Caco-2 (cell line): ENCODE measurements around the gene SMIM29. TPM values are rescaled to one million over a fixed set of nuclear protein-coding genes. Genes with fewer than 3 reads are reported as not detected.
A peak's percentile ranks its signal among the peaks of the same experiment; 100 is the strongest.

Experiments used
- BruUV-seq: library from RNA; stranded (reverse); fragments of 400-500 nt; replicated peaks from 2 replicates; lab custom pipeline; 2021; lab: Mats Ljungman, UMichigan
- CTCF ChIA-PET: fragments of 300-600 bp; sonication (Branson Sonifier 250); formaldehyde crosslinking; loops from one replicate; lab custom pipeline; 2022; ENCODE audit warnings: antibody characterized with exemption; lab: Charles Lee
- POLR2A ChIA-PET: fragments of 300-600 bp; sonication (Branson Sonifier 250); formaldehyde crosslinking; loops from one replicate; lab custom pipeline; 2022; ENCODE audit warnings: antibody characterized with exemption; lab: Charles Lee
- DNase-seq, 2 experiments: peaks; one replicate each; pipeline versions ENCODE4 v3.0.0 to v3.0.0-alpha.2; 2020 to 2022
- H3K27me3 ChIP-seq: replicated peaks from 2 replicates; pipeline ENCODE4 v1.6.0; 2011; ENCODE audit warnings: low read length; ENCODE audit not compliant: control insufficient read depth, insufficient read depth
- H3K36me3 ChIP-seq: 2 replicates; pipeline ENCODE4 v1.5.1; 2011; ENCODE audit warnings: low read length; ENCODE audit not compliant: control insufficient read depth, insufficient read depth
- H3K4me1 ChIP-seq: fragments of 250-450 bp; sonication (Bioruptor Pico); 2 replicates; pipeline ENCODE4 v1.5.1; 2020; ENCODE audit warnings: mild to moderate bottlenecking
- H3K4me3 ChIP-seq: 2 replicates; pipeline ENCODE4 v1.5.1; 2011; ENCODE audit warnings: low read depth, mild to moderate bottlenecking, control low read depth, low read length
- H3K9me3 ChIP-seq: fragments of 250-450 bp; sonication (Bioruptor Pico); 2 replicates; pipeline ENCODE4 v1.5.1; 2020; ENCODE audit warnings: mild to moderate bottlenecking, moderate library complexity
- H3K27ac Mint-ChIP-seq: one replicate; pipeline ENCODE4 v1.8.0; 2022; ENCODE audit warnings: mixed read lengths; ENCODE audit not compliant: unreplicated experiment
- H3K27me3 Mint-ChIP-seq: one replicate; pipeline ENCODE4 v1.8.0; 2022; ENCODE audit warnings: mixed read lengths; ENCODE audit not compliant: insufficient read depth, unreplicated experiment
- H3K36me3 Mint-ChIP-seq: one replicate; pipeline ENCODE4 v1.8.0; 2022; ENCODE audit warnings: mild to moderate bottlenecking, mixed read lengths; ENCODE audit not compliant: insufficient read depth, unreplicated experiment
- H3K4me1 Mint-ChIP-seq: one replicate; pipeline ENCODE4 v1.8.0; 2022; ENCODE audit warnings: low read depth, mixed read lengths; ENCODE audit not compliant: unreplicated experiment
- H3K4me3 Mint-ChIP-seq: one replicate; pipeline ENCODE4 v1.8.0; 2022; ENCODE audit warnings: mild to moderate bottlenecking, moderate library complexity, mixed read lengths; ENCODE audit not compliant: unreplicated experiment
- H3K9me3 Mint-ChIP-seq: one replicate; pipeline ENCODE4 v1.8.0; 2022; ENCODE audit warnings: mixed read lengths; ENCODE audit not compliant: unreplicated experiment
- CTCF ChIP-seq, 2 experiments: fragments of 200-600 bp in 1 of 2; IDR thresholded peaks; 1 replicate in 1 of 2; 2 replicates in 1 of 2; pipeline versions ENCODE4 v1.5.1 to v1.8.0; 2011 to 2022; ENCODE audit warnings: antibody characterized with exemption in 1 of 2, control low read depth in 1 of 2, inconsistent platforms in 1 of 2, low read depth in 1 of 2, low read length in 1 of 2, mild to moderate bottlenecking in 1 of 2, moderate library complexity in 1 of 2; ENCODE audit not compliant: insufficient read depth in 1 of 2, severe bottlenecking in 1 of 2, unreplicated experiment in 1 of 2
- intact Hi-C: fragments of 100-400 bp; cut with micrococcal nuclease; formaldehyde crosslinking; loops from one replicate; pipeline ENCODE4 v1.10.0; 2022; ENCODE audit not compliant: unreplicated experiment
- total RNA-seq: library from RNA; stranded (reverse); gene quantifications from 2 replicates; pipeline ENCODE4 v1.2.3, GENCODE V29; 2022

SMIM29 gene
- total RNA-seq, 1 experiment from 2014 or later = 16.0 TPM

DNA sequence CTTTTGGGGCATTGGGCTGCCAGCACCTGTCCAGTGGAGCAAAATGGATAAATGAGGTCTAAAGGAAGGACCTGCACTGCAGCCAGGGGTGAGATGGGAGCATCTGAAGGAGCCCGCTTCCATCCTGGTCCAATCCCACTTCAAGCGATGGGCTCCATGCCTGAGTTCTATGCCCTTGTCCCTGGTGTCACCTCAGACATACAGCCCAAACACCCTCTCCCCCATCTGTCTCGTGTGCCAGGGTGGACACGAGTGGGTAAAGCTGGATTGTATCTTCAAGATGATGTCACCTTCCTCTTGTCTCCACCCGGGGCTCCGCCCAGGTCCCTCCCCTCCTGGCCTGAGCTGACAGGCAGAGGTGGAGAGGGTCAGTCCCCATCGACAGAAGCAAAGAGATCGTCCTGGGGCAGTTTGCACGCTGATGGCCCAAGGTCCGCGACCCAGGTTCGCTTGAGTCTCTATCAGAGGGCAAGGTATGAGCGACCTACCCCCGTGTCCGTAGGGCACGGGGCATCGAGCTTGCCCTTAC, 544 bp downstream of the SMIM29 start:
- peak overlapping the region; percentile 80 for H3K27ac Mint-ChIP-seq
- H3K27me3 Mint-ChIP-seq = no peaks in the 10 kb centered on the region
- Histone ChIP-seq H3K36me3 (no peaks in the 10 kb centered on the region), H3K9me3 (no peaks in the 10 kb centered on the region), H3K27me3 (no peaks in the 10 kb centered on the region), H3K4me1 (peaks cover 11% of the 10 kb centered on the region; the same call in 1 of the 2 replicates), H3K4me3 (peak overlapping the region; percentile 85)
- POLR2A ChIA-PET = interaction anchor here (0.6 to 3.0 kb wide), 3 partner anchors 167 to 361 kb away, joined by 3 to 17 read pairs (median 5); no protein-coding TSS in a partner anchor
- TF ChIP-seq CTCF (IDR thresholded peaks at IDR 0.05; ENCODE audit: insufficient read depth in 1 of 2, low read depth in 1 of 2, low read length in 1 of 2, severe bottlenecking in 1 of 2, unreplicated experiment in 1 of 2) = no peak
- peaks cover 7% of the 10 kb centered on the region for H3K4me1 Mint-ChIP-seq
- no peaks in the 10 kb centered on the region for H3K9me3 Mint-ChIP-seq
- intact Hi-C loops = loop anchor here (2.0 to 10.0 kb wide), 3 partner anchors 51 to 357 kb away; partner anchors contain the start of gene NUDT3
- BruUV-seq = TSS peak; percentile 84
- DNase-seq = peak; percentile 60 to 71
- CTCF ChIA-PET = interaction anchor here (1.6 to 4.9 kb wide), 3 partner anchors 12 to 178 kb away, joined by 3 to 115 read pairs (median 11); partner anchors contain the start of genes HMGA1 and RPS10
- H3K4me3 Mint-ChIP-seq = peak overlapping the region; percentile 87
- peaks cover 39% of the 10 kb centered on the region for H3K36me3 Mint-ChIP-seq

- H3K27ac Mint-ChIP-seq = peak overlapping the region; percentile 80
- H3K4me3 Mint-ChIP-seq = peak overlapping the region; percentile 87
- no peaks in the 10 kb centered on the region for H3K9me3 Mint-ChIP-seq
- Histone ChIP-seq H3K4me1 (peaks cover 11% of the 10 kb centered on the region; the same call in 1 of the 2 replicates), H3K36me3 (no peaks in the 10 kb centered on the region), H3K9me3 (no peaks in the 10 kb centered on the region), H3K4me3 (no peak overlapping the region), H3K27me3 (no peaks in the 10 kb centered on the region)
- CTCF ChIA-PET = interaction anchor here (0.6 to 4.9 kb wide), 2 partner anchors 18 to 168 kb away, joined by 5 to 115 read pairs; no protein-coding TSS in a partner anchor
- no peak for DNase-seq
- intact Hi-C loops = loop anchor here (2.0 to 10.0 kb wide), 3 partner anchors 50 to 357 kb away; partner anchors contain the start of gene NUDT3
- BruUV-seq = no TSS peak
- TF ChIP-seq CTCF (IDR thresholded peaks at IDR 0.05; ENCODE audit: insufficient read depth in 1 of 2, low read depth in 1 of 2, low read length in 1 of 2, severe bottlenecking in 1 of 2, unreplicated experiment in 1 of 2) = no peak
- POLR2A ChIA-PET = interaction anchor here (3.0 kb wide), 1 partner anchor 168 kb away, joined by 17 read pairs; no protein-coding TSS in a partner anchor
- peaks cover 7% of the 10 kb centered on the region for H3K4me1 Mint-ChIP-seq
- no peaks in the 10 kb centered on the region for H3K27me3 Mint-ChIP-seq
- H3K36me3 Mint-ChIP-seq = peaks cover 42% of the 10 kb centered on the region
These were observed 1.2 kb downstream of the SMIM29 start for GRCh38 chr6:34247481-34248197.
